ENCODE results near the gene LRRC25.
A peak's percentile ranks its signal among the peaks of the same experiment; 100 is the strongest.
"Not testable (repeated sequence)": the region's sequence is repeated elsewhere in the genome, so short reads cannot be mapped to it uniquely, and the experiment has no call there.

Gene LRRC25

DNA sequence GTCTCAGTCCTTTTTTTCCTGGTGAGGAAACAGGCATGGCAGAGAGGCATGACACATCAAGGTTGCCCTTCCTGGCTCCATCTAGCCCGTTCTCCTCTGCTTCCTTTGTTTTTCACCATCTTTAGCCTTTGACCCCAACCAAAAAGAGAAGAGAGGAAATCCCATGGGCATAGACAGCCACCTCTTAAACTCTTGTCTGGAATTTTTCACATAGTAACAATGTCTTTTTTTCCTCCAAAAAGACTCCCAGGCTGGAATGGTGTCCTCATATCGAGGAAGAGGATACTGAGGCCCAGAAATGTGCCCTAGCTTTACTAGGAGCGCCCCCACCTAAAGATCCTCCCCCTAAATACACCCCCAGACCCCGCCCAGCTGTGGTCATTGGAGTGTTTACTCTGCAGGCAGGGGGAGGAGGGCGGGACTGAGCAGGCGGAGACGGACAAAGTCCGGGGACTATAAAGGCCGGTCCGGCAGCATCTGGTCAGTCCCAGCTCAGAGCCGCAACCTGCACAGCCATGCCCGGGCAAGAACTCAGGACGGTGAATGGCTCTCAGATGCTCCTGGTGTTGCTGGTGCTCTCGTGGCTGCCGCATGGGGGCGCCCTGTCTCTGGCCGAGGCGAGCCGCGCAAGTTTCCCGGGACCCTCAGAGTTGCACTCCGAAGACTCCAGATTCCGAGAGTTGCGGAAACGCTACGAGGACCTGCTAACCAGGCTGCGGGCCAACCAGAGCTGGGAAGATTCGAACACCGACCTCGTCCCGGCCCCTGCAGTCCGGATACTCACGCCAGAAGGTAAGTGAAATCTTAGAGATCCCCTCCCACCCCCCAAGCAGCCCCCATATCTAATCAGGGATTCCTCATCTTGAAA lies 11.5 kb downstream of the LRRC25 start, which contains the start of gene GDF15:
TSS of gene GDF15 (plus strand) at position 484 of the 868 bp plus-strand sequence. CDS start at position 516, 32 bp downstream.
- DNase-seq (ENCODE audit: insufficient read length, low spot score) (no peak), FAIRE-seq (no peak)

DNA sequence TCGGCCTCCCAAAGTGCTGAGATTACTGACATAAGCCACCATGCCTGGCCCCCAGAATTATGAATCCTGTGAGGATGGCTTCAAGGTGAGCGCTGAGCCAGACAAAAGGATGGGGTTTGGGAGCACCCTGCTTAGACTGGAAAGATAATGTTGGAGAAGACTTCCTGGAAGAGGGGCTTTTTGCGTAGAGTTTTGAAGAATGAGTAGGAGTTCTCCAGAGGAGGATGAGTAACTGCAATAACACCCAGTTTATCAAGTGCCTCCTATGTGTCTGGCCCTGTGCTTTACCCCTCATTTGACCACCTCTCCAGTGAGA lies 12.1 kb downstream of the LRRC25 start:
- DNase-seq (ENCODE audit: insufficient read length, low spot score) (no peak), FAIRE-seq (no peak)

DNA sequence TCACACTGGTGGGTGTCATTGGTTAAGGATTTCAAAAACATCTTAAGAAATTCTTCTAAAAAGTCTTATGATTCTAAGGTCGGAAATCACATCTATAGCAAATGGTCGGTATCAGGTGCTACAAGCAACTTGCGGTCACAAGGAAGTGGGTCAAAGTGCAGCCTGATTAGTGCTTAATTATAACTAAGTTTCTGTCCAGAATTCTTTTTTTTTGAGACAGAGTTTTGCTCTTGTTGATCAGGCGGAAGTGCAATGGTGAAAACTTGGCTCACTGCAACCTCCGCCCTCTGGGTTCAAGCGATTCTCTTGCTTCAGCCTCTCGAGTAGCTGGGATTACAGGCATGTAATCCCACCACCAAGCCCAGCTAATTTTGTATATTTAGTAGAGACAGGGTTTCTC lies 12.6 kb downstream of the LRRC25 start:
- DNase-seq (ENCODE audit: insufficient read length, low spot score), result no peak
- FAIRE-seq, result no peak

DNA sequence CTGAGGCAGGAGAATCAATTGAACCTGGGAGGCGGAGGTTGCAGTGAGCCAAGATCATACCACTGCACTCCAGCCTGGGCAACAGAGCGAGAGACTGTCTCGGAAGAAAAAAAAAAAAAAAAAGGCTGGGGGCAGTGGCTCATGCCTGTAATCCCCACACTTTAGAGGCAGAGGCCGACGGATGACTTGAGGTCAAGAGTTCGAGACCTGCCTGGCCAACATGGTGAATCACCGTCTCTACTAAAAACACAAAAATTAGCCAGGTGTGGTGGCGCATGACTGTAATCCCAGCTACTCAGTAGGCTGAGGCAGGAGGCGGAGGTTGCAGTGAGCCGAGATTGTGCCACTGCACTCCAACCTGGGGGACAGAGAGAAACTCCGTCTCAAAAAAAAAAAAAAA lies 13.8 kb downstream of the LRRC25 start:
- FAIRE-seq; DNase-seq (ENCODE audit: insufficient read length, low spot score): not testable (repeated sequence)

DNA sequence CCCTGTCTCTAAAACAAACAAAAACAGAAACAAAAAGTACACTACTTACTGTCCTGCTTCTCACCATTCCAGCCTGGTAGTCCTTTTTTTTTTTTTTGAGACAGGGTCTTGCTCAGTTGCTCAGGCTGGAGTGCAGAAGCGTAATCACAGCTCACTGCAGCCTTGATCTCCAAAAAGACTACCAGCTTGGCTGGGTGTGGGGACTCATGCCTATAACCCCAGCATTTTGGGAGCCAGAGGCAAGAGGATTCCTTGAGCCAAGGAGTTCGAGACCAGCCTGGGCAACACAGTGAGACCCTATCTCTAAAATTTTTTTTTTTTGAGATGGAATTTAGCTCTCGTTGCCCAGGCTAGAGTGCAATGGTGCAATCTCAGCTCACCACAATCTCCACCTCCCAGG lies 16.6 kb downstream of the LRRC25 start:
- FAIRE-seq, result no peak
- no peak for DNase-seq (ENCODE audit: insufficient read length, low spot score)

DNA sequence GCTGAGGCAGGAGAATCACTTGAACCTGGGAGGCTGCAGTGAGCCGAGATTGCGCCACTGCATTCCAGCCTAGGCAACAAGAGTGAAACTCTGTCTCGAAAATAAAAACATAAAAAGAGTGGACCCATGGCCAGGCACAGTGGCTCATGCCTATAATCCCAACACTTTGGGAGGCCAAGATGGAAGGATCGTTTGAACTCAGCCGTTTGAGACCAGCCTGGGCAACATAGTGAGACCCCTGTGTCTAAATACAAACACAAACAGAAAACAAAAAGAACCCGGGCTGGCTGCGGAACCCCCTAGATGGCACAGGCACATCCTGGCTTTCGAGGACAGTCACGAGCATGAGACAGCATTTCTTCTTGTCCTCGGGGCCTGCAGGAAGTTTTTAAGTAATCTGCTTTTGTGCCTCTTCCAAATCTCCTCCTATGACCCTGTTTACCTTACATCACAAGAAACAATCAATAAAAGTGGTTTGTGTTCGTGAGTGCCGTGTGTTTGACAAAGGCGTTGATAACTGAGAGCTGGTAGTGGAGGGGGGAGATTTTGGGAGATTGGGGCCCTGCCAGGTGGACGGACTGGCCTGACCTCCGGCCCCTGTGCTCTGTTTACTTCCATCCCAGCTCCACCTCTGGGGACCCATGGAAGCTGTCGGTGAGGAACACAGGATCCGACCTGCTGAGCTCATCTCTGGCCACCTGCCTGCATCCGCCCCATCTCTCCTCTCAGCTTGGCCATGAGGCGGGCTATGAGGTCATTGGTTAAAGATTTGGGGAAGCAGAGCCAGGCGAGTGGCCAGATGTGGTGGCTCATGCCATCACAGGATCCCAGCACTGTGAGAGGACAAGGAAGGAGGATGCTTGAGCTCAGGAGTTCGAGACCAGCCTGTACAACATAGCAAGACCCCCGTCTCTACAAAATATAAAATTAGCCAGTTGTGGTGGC lies 17.3 kb downstream of the LRRC25 start:
- FAIRE-seq (no peak), DNase-seq (ENCODE audit: insufficient read length, low spot score) (peak; percentile 55)

DNA sequence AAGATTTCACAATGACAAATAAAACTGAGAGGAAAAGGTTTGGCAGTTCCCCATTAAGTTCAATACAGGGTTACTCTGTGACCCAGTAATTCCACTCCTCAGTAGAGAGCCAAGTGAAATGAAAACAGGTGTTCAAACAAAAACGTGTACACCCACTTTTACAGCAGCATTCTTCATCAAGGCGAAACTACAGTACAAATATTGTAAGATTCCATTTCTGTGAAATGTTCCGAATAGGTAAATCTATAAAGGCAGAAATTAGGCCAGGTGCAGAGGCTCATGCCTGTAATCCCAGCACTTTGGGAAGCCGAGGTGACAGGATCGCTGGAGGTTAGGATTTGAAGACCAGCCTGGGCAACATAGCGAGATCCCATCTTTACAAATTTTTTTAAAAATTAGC lies 20.4 kb downstream of the LRRC25 start:
- DNase-seq (ENCODE audit: insufficient read length, low spot score) (no peak), FAIRE-seq (no peak)

DNA sequence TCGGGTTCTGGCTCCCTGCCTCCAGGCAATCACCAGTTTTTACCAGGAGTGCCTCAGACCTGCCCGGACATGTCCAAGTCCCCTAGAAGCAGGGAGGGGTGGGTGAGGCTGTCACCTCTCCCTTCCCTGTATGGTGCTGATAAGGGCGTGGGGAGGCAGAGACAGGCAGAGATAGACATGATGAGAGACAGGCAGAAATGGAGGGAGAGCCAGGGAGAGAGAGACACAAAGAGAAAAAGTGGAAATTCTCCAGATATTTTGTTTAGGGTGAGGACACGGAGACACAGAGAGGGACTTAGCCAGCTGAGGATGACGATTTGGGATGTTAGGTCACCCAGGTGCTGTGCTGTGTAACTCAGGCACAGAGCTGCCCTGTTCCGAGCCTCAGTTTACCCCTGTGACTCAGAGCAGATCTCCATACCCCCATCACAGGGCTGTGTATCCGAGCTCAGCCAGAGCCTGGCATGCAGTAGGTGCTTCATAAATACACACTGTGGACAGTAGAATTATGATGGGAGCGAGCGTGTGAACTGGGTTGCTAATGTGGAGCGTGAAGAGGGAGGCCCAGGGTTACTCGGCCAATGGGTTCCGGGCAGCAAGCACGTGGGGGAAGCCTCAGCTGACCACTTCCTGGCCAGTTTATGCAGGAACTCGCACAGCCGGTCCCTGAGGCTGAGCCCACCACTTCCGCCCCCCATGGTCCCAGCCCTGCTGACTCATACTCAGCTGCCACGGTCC lies 23.4 kb downstream of the LRRC25 start:
- FAIRE-seq (peak; percentile 89), DNase-seq (ENCODE audit: insufficient read length, low spot score) (peak; percentile 98)

DNA sequence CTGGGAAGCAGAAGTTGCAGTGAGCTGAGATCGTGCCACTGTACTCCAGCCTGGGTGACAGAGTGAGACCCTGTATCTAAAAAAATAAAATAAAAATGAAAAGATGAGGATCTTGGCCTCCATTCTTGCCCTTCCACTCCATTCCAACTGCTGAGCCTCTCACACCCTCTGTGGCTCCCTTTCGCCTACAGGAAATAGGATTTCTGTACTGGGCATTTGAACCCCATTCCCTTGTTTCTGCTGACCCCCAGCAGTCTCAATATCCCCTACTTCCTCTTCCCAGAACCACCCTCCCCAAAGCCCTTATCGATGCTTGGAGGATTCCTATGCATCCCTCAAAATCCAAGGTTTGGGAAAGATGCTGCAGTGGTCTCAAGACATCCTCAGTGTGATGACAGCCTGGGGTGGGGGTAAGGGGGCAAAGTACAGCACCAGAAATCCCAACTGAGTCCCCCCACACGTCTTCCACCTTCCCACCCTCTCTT lies 24.0 kb downstream of the LRRC25 start:
- no peak for FAIRE-seq
- DNase-seq (ENCODE audit: insufficient read length, low spot score), result no peak

DNA sequence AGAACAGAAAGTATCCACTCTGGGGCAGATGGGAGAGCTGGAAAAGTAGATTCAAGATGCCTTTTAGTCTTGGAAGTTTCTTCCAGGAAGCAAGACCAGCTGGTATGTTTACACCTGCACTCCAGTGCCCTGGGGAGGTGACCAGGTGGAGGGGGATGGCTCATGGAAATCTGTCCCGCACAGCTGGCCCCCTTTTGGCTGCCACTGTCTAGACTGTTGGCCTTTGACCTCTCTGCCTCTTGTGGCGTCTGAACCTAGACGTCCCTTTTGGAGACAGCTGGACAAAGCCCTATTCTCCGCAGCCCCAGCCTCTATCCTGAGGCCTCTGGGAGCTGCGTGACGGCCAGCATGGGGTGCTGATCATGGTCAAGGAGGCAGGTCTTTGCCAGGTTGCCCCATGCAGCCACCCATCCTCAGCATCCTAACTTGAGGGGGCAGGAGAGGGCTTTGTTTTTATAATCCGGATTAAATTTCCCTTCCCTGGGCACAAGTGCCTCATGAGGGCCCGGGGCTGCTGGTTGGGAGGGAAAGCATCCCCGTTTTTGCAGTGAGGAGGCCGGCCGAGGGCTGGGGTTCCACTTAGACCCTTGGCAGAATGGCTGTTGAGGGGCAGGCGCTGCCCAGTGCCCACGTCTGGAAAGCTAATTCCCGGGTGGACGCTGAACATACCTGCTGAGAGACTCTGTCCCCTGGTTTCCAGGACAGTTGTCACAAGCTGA lies 28.8 kb downstream of the LRRC25 start:
- no peak for FAIRE-seq
- no peak for DNase-seq (ENCODE audit: insufficient read length, low spot score)

DNA sequence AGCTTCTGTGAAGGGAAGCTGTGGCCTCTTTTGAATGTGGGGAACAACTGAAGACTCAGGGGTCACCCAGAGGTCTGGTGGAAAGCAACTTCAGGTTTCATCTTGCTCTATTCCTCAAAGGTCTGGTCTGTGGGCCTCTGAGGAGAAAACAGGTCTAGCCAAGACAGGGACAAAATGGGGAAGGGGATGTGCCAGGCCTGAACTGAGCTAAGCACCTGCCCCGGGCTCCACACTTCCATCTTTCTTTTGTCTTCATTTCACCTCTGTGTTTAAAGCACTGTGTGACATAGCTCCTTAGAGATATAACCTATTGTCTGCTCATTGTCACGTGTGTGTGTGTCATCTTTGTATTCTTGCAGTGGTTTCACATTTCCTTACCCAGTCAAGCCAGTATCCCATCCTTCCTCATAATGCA lies 31.4 kb downstream of the LRRC25 start:
- no peak for FAIRE-seq

DNA sequence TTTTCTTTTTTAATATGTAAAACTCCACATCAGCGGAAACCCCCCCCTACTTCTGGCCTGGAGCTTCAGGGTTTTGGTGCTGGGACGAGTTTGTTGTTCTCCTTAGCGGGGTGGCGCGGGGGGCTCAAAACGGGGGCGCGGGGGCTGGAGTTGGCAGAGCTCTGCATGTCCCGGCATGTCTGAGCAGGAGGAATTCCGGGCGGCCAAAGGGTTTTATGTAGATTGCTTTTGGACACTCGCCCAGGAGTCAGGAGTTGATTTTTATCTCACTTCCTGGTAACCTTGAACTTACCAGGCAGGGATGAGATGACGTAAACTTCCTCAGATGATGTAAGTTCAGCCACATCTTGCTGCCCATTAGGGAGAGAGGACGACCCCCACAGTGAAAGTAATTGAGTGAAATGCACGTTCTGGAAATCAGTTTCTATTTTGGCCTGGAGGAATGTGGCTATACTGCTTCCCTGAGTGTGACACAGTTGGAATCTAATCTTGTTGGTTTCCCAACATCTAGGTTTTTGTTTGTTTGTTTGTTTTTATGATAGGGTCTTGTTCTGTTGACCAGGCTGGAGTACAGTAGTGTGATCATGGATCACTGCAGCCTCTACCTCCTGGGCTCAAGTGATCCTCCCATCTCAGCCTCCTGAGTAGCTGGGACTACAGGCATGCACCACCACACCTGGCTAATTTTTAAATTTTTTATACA lies 32.4 kb downstream of the LRRC25 start:
- peak; percentile 97 for DNase-seq (ENCODE audit: insufficient read length, low spot score)
- FAIRE-seq, result peak; percentile 81

More for the DNA sequence above, 31.4 kb downstream of the LRRC25 start:
- no peak for DNase-seq (ENCODE audit: insufficient read length, low spot score)

DNA sequence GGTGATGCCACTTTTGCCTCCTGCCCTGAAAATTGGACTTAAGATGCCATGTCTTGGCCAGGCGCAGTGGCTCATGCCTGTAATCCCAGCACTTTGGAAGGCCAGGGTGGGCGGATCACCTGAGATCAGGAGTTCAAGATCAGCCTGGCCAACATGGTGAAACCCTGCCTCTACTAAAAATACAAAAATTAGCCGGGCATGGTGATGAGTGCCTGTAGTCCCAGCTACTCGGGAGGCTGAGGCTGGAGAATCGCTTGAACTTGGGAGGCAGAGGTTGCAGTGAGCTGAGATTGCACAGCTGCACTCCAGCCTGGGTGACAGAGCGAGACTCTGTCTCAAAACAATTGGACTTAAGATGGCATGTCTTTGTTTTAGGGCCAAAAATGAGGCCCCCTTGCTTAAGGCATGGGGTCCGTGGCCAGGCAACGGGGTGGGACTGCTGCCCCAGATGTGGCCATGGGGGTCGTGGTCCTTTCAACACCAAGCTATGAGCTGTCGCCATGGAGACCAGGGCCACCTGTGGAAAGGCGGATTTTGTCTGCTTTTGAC lies 33.1 kb downstream of the LRRC25 start:
- DNase-seq (ENCODE audit: insufficient read length, low spot score); FAIRE-seq: not testable (repeated sequence)

DNA sequence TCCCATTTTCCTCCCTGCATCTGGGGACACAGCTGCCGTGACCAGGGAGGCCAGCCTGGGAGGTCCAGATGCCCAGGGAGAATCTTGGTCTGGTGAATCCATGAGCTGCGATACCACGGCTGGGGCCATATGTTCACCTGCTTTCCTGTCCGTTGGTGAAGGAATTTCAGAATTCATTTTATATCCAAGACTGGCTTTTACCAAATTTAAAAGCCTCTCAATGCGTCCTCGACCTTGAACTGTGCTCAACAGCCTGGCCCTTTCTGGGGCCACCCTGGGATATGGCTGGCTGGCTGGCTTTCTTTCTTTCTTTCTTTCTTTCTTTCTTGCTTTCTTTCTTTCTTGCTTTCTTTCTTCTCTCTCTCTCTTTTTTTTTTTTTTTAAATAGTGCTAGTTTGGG lies 33.6 kb downstream of the LRRC25 start:
- no peak for DNase-seq (ENCODE audit: insufficient read length, low spot score)
- no peak for FAIRE-seq

DNA sequence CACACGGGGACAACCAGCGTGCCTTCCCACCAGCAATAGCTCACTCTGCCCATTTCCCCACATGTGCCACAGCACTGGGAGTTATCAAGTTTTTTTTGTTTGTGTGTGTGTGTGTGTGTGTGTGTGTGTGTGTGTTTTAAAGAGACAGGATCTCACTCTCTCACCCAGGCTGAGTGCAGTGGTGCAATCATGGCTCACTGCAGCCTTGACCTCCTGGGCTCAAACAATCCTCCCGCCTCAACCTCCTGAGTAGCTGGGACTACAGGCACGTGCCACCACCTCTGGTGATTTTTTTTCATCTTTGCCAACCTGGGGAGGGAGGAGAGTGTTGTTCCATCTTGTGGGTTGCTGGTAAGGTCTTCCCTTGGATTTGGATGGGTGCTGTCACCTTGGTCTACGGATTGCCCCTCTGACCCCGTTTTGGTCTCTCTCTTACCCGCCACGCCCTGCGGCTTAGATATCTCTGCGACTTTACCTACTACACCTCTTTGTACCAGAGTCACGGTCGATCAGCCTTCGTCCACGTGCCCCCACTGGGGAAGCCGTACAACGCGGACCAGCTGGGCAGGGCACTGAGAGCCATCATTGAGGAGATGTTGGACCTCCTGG lies 34.4 kb downstream of the LRRC25 start:
- DNase-seq (ENCODE audit: insufficient read length, low spot score) (no peak), FAIRE-seq (no peak)

DNA sequence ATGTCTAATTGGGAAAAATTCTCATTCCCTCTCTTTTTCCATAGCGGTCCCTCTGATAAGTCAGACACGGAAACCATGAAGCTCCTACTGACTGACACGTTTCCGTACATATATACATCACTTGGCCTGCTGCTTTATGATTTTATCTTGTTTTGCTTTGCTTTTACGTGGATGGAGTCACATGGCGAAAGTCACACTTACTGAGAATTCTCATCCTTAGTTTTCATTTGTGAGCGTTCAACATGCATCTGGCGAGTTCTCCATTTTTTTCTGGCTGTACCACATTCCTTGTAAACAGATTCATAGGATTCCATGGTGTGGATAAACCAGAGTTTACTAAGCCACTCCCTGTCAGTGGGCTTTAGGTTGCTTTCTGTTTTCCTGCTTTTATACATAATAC lies 35.8 kb downstream of the LRRC25 start:
- DNase-seq (ENCODE audit: insufficient read length, low spot score), result no peak
- FAIRE-seq, result no peak

DNA sequence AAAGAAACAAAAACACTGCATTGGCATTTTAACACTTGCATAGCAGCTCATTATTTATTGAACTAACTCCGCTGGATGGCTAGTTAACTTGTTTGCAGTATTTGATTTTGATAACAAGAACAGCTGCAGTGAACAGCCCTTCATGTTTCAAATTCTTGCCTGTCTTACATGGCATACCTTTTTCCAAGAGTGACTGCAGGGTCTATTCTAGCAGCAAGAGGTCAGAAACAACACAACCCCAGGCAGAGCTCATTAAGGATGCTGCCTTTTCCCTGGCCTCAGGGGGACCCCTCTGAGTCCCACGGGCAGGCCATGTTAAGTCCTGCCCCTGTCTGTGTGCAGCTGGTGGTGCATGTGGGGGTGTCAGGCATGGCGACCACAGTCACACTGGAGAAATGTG lies 40.4 kb downstream of the LRRC25 start:
- FAIRE-seq, result no peak
- no peak for DNase-seq (ENCODE audit: insufficient read length, low spot score)

DNA sequence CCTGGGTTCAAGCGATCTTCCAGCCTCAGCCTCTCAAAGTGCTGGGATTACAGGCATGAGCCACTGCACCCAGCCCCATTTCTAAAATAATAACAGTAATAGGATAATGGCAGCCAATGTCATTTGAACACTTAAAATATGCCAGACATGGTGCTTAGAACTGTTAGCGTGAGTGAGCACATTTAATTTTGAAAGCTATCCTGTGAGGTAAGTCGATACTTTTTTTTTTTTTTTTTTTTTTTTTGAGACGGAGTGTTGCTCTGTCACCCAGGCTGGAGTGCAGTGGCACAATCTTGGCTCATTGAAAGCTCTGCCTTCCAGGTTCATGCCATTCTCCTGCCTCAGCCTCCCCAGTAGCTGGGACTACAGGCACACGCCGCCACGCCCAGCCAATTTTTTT lies 42.7 kb downstream of the LRRC25 start:
- not testable (repeated sequence) for DNase-seq (ENCODE audit: insufficient read length, low spot score); FAIRE-seq
